HCT116 (cell line): Measurements from ENCODE around the gene TPPP3. TPM values are rescaled to one million over a fixed set of nuclear protein-coding genes. Genes with fewer than 3 reads are reported as not detected.

ENCODE experiments used
- ATAC-seq: fragments of 200-7000 bp; cut with Tn5 transposase; 2 replicates; pipeline ENCODE4 v1.9.1; 2020; ENCODE audit warnings: mild to moderate bottlenecking, moderate library complexity
- BruUV-seq: library from RNA; stranded (reverse); fragments of 400-500 nt; replicated peaks from 2 replicates; lab custom pipeline; 2021; lab: Mats Ljungman, UMichigan
- CTCF ChIA-PET: fragments of 300-600 bp; sonication (Branson Sonifier 250); formaldehyde crosslinking; loops from one replicate; lab custom pipeline; 2021; ENCODE audit warnings: antibody characterized with exemption; lab: Charles Lee
- POLR2A ChIA-PET: fragments of 300-600, 350-600 bp; sonication (Branson Sonifier 250); formaldehyde crosslinking; loops from one replicate; lab custom pipeline; 2021; ENCODE audit warnings: antibody characterized with exemption; lab: Charles Lee
- RAD21 ChIA-PET, 2 experiments: fragments of 300-600 bp; sonication (Branson Sonifier 250); formaldehyde crosslinking; loops; one replicate each; lab custom pipeline; 2023; ENCODE audit warnings: low total read pairs in 2 of 2; ENCODE audit not compliant: uncharacterized antibody in 2 of 2, unreplicated experiment in 2 of 2, low non-redundant PET in 1 of 2; lab: Charles Lee
- DNase-seq: peaks from one replicate; pipeline ENCODE4 v3.0.0-alpha.2; 2010; ENCODE audit warnings: low read depth, low spot score
- H2AFZ ChIP-seq: fragments of 200-600 bp; shearing (Covaris generic), sonication (generic); 2 replicates; pipeline ENCODE4 v1.6.1; 2017; ENCODE audit warnings: low read depth, mixed run types, mixed read lengths, antibody characterized with exemption, low read length; ENCODE audit not compliant: poor library complexity, severe bottlenecking
- H3K27ac ChIP-seq: 2 replicates; pipeline ENCODE4 v1.5.1; 2012; ENCODE audit warnings: low read depth, low read length
- H3K27me3 ChIP-seq: fragments of 200-600 bp; sonication (generic); 2 replicates; pipeline ENCODE4 v1.6.1; 2016; ENCODE audit warnings: mixed run types, low read length, mixed read lengths; ENCODE audit not compliant: insufficient read depth
- H3K36me3 ChIP-seq, 2 experiments: fragments of 200-500 bp in 1 of 2; fragments of 200-600 bp in 1 of 2; sonication (Bioruptor generic) in 1 of 2; sonication (generic) in 1 of 2; 2 replicates each; pipeline versions ENCODE4 v1.5.1 to v1.6.1; 2014 to 2016; ENCODE audit warnings: low read length in 2 of 2, inconsistent platforms in 1 of 2, mixed read lengths in 1 of 2, mixed run types in 1 of 2; ENCODE audit not compliant: insufficient read depth in 2 of 2, control insufficient read depth in 1 of 2
- H3K4me1 ChIP-seq, 2 experiments: fragments of 200-600 bp in 1 of 2; sonication (generic) in 1 of 2; 2 replicates each; pipeline versions ENCODE4 v1.5.1 to v1.6.1; 2012 to 2017; ENCODE audit warnings: low read length in 2 of 2, inconsistent platforms in 1 of 2, mild to moderate bottlenecking in 1 of 2, mixed read lengths in 1 of 2, mixed run types in 1 of 2, moderate library complexity in 1 of 2; ENCODE audit not compliant: insufficient read depth in 2 of 2, control insufficient read depth in 1 of 2
- H3K4me2 ChIP-seq: fragments of 200-600 bp; sonication (generic); 2 replicates; pipeline ENCODE4 v1.6.1; 2017; ENCODE audit warnings: mixed run types, low read length, mixed read lengths
- H3K4me3 ChIP-seq, 2 experiments: fragments of 200-600 bp in 1 of 2; sonication (generic) in 1 of 2; replicated peaks in 1 of 2; 2 replicates each; pipeline ENCODE4 v1.5.1; 2011 to 2016; ENCODE audit warnings: low read length in 2 of 2, control low read depth in 1 of 2, low read depth in 1 of 2, mild to moderate bottlenecking in 1 of 2, mixed read lengths in 1 of 2, mixed run types in 1 of 2
- H3K79me2 ChIP-seq: fragments of 200-600 bp; sonication (generic); 2 replicates; pipeline ENCODE4 v1.6.1; 2017; ENCODE audit warnings: mild to moderate bottlenecking, mixed run types, low read length, moderate library complexity, mixed read lengths; ENCODE audit not compliant: insufficient read depth
- H3K9ac ChIP-seq: fragments of 200-600 bp; sonication (generic); 2 replicates; pipeline ENCODE4 v1.6.1; 2016; ENCODE audit warnings: low read length, mixed read lengths
- H3K9me2 ChIP-seq: fragments of 200-600 bp; sonication (generic), shearing (Covaris generic); 2 replicates; pipeline ENCODE4 v1.6.1; 2017; ENCODE audit warnings: mixed run types, mild to moderate bottlenecking, moderate library complexity; ENCODE audit not compliant: insufficient read depth
- H3K9me3 ChIP-seq, 2 experiments: fragments of 200-500 bp in 1 of 2; fragments of 200-600 bp in 1 of 2; sonication (Bioruptor generic) in 1 of 2; sonication (generic) in 1 of 2; 2 replicates each; pipeline ENCODE4 v1.6.1; 2014 to 2017; ENCODE audit warnings: low read length in 2 of 2, mixed read lengths in 2 of 2, inconsistent platforms in 1 of 2, low read depth in 1 of 2, mild to moderate bottlenecking in 1 of 2, mixed run types in 1 of 2, moderate library complexity in 1 of 2; ENCODE audit not compliant: control insufficient read depth in 1 of 2, insufficient read depth in 1 of 2
- H4K20me1 ChIP-seq: fragments of 200-600 bp; sonication (generic), shearing (Covaris generic); 2 replicates; pipeline ENCODE4 v1.6.1; 2017; ENCODE audit warnings: mixed run types, mild to moderate bottlenecking, moderate library complexity; ENCODE audit not compliant: insufficient read depth
- FOSL1 ChIP-seq: IDR thresholded peaks from 2 replicates; pipeline ENCODE4 v1.6.1; 2012; ENCODE audit warnings: low read depth
- YY1 ChIP-seq: IDR thresholded peaks from 2 replicates; pipeline ENCODE4 v1.6.1; 2011; ENCODE audit warnings: low read length, low read depth, moderate library complexity, mild to moderate bottlenecking; ENCODE audit not compliant: insufficient replicate concordance; ENCODE audit errors: extremely low read depth
- ZNF274 ChIP-seq: fragments of 200-500 bp; sonication (Bioruptor generic); IDR thresholded peaks from 2 replicates; pipeline ENCODE4 v1.6.1; 2014; ENCODE audit warnings: mild to moderate bottlenecking, low read depth, low read length, inconsistent platforms
- intact Hi-C: fragments of 100-400 bp; cut with micrococcal nuclease; formaldehyde crosslinking; loops from 2 replicates; pipeline ENCODE4 v1.10.0; 2022
- total RNA-seq: library from RNA; stranded (reverse); gene quantifications from one replicate; pipeline ENCODE4 v1.2.1, GENCODE V29; 2021; ENCODE audit not compliant: unreplicated experiment
- TF ChIP-seq, protein P1 (sequence below): IDR thresholded peaks from 2 replicates; pipeline ENCODE4 v1.6.1; 2012

TPPP3 gene
- total RNA-seq, 1 experiment from 2014 or later = 1.2 TPM

DNA sequence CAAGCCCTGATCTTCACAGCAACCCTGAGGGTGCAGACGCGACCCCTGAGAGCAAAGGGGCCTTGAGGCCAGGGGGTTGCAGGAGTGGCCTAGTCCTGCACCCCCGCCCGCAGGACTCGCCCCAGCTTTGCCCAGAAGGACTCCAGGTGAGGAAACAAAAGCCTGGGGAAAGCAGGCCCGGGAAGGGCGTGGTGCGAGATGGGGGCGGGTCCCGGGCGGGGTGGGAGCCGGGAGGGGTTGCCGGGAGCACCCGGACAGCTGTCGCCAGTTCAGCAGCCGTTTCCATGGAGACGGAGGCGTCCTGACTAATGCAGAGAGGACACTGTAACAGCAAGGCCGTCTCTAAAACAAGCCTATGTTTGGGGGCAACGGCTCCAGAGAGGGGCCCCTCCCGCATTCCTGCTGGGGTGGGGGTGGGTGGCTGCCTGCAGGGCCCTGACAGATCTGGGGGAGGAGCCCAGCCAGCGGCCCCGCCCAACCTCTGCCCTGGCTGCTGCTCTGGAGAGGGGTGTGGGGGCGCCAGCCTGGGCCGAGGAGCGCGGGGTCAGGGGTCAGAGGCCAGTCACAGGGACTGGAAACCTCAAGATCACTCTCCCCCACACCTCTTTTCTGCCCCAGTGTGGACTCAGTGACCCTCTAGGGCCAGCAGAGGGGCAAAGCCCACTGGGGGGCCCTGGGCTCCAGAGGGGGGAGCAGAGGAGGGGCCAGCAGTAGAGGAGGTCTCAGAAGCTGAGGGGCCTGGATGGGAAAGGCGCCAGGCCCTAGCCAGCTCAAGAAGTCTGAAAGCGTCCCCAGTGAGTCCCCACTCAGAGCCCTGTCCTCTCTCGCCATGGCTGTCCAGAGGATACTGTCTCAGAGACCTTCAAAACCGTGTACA lies 3.1 kb upstream of the TPPP3 start (continued):
- no peak for TF ChIP-seq YY1

DNA sequence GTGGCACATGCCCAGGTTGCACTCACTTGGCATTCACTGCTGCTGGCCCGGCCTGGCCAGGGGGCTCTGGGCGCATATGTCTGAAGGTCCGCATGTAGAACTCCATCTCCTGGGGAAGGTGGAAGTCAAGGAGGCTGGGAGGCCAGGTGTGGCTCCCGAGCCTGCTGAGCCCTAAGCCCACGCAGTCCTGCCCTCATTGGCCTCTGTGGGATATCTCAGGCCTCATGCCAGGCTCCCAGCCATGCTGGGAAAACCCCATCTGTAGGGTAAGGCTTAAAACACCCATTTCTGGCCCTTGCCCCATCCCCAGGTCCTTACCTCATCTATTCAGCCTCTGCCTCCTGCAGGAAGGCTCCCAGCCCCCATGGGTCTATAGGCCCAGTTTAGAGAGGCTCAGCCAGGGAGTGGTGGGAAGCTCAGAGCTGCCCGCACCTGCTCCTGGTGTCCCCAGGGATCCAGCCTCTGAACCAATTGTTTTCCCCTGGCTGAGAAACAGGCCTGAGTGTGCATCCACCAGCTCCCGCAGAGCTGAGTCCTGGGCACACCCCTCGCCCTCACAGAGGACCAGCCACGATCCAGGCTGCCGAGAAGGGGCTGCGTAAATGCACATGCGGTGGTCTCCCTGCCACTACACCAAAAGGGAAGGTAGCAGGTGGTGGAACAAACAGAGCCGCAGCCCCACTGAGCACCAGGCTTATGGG lies 2.3 kb upstream of the TPPP3 start:
- DNase-seq (no peak), ATAC-seq (no peak)
- H3K27ac ChIP-seq = peak overlapping the region; percentile 37; the same call in 1 of the 2 replicates
- H3K4me3 ChIP-seq = 0 out of 4 replicates have a peak overlapping the region, but pooled peaks of 1 of the 2 experiments have one; percentile 10
- H3K36me3 ChIP-seq = no peaks in the 10 kb centered on the region
- H2AFZ ChIP-seq = no peak overlapping the region
- TF ChIP-seq, protein P1, sequence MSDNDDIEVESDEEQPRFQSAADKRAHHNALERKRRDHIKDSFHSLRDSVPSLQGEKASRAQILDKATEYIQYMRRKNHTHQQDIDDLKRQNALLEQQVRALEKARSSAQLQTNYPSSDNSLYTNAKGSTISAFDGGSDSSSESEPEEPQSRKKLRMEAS = no peak
- TF ChIP-seq ZNF274 = no peak
- TF ChIP-seq FOSL1 = no peak
- ChIA-PET CTCF (no interaction called here), RAD21 (no interaction called here), POLR2A (interaction anchor here (0.7 kb wide), 1 partner anchor 234 kb away, joined by 3 read pairs; no protein-coding TSS in a partner anchor)
- no peaks in the 10 kb centered on the region for H3K9me3 ChIP-seq
- H3K27me3 ChIP-seq = no peaks in the 10 kb centered on the region
- peak overlapping the region; percentile 64 for H3K4me2 ChIP-seq
- H4K20me1 ChIP-seq = no peaks in the 10 kb centered on the region
- intact Hi-C loops = loop anchor here (5.0 kb wide), 1 partner anchor 133 kb away; no protein-coding TSS in a partner anchor
- H3K79me2 ChIP-seq = no peaks in the 10 kb centered on the region
- no TSS peak for BruUV-seq
- H3K9ac ChIP-seq = 0 out of 2 replicates have a peak overlapping the region, but pooled peaks have one; percentile 26
- H3K4me1 ChIP-seq = peaks cover 10 to 20% of the 10 kb centered on the region in 2 experiments
- no peaks in the 10 kb centered on the region for H3K9me2 ChIP-seq
